Panc1 (cell line): ENCODE results near the gene TMPRSS5. TPM values are rescaled to one million over a fixed set of nuclear protein-coding genes. Genes with fewer than 3 reads are reported as not detected.

ENCODE experiments used
- ATAC-seq: fragments of 200-7000 bp; cut with Tn5 transposase; 2 replicates; pipeline ENCODE4 v1.9.1; 2020; ENCODE audit warnings: mild to moderate bottlenecking, moderate library complexity
- BruUV-seq: library from RNA; stranded (reverse); fragments of 400-500 nt; replicated peaks from 2 replicates; lab custom pipeline; 2021; lab: Mats Ljungman, UMichigan
- CTCF ChIA-PET: fragments of 300-600 bp; sonication (Branson Sonifier 250); formaldehyde crosslinking; loops from one replicate; lab custom pipeline; 2022; ENCODE audit warnings: antibody characterized with exemption; lab: Charles Lee
- POLR2A ChIA-PET: fragments of 300-600 bp; sonication (Branson Sonifier 250); formaldehyde crosslinking; loops from one replicate; lab custom pipeline; 2022; ENCODE audit warnings: antibody characterized with exemption; lab: Charles Lee
- DNase-seq: peaks from one replicate; pipeline ENCODE4 v3.0.0-alpha.2; 2010; ENCODE audit warnings: low read depth, low spot score
- H3K27ac ChIP-seq: 2 replicates; pipeline ENCODE4 v1.5.1; 2011; ENCODE audit warnings: mild to moderate bottlenecking, low read length, inconsistent platforms
- H3K27me3 ChIP-seq: fragments of 200-500 bp; sonication (Bioruptor generic); 2 replicates; pipeline ENCODE4 v1.6.0; 2014; ENCODE audit warnings: low read length, inconsistent platforms; ENCODE audit not compliant: control insufficient read depth, insufficient read depth
- H3K36me3 ChIP-seq: fragments of 200-500 bp; sonication (Bioruptor generic); 2 replicates; pipeline ENCODE4 v1.5.1; 2014; ENCODE audit warnings: inconsistent platforms, mild to moderate bottlenecking, low read length, moderate library complexity; ENCODE audit not compliant: control insufficient read depth, insufficient read depth
- H3K4me1 ChIP-seq: 2 replicates; pipeline ENCODE4 v1.5.1; 2011; ENCODE audit warnings: inconsistent platforms, mild to moderate bottlenecking, low read length, moderate library complexity; ENCODE audit not compliant: control insufficient read depth, insufficient read depth
- H3K4me3 ChIP-seq, 2 experiments: 2 replicates each; pipeline ENCODE4 v1.5.1; 2011 to 2012; ENCODE audit warnings: low read depth in 2 of 2, low read length in 2 of 2, mild to moderate bottlenecking in 2 of 2, inconsistent platforms in 1 of 2, moderate library complexity in 1 of 2
- H3K9me3 ChIP-seq: fragments of 200-500 bp; sonication (Bioruptor generic); 2 replicates; pipeline ENCODE4 v1.5.1; 2014; ENCODE audit warnings: low read depth, mild to moderate bottlenecking, inconsistent platforms, low read length, moderate library complexity; ENCODE audit not compliant: control insufficient read depth, insufficient read depth
- POLR2AphosphoS5 ChIP-seq: IDR thresholded peaks from 2 replicates; pipeline ENCODE4 v1.6.1; 2012; ENCODE audit warnings: mild to moderate bottlenecking, low read depth, low read length, moderate library complexity
- TCF7L2 ChIP-seq: IDR thresholded peaks from 2 replicates; pipeline ENCODE4 v1.6.1; 2011; ENCODE audit warnings: mild to moderate bottlenecking, low read depth, low read length, inconsistent platforms
- in situ Hi-C: cut with HindIII; loops from 2 replicates; pipeline ENCODE4 v1.10.0; 2016; ENCODE audit warnings: low sequenced_read_pairs, low pct_unique_long_range_greater_than_20kb
- intact Hi-C: fragments of 100-400 bp; cut with micrococcal nuclease; formaldehyde crosslinking; loops from one replicate; pipeline ENCODE4 v1.10.0; 2022; ENCODE audit not compliant: unreplicated experiment
- total RNA-seq: library from RNA; stranded (reverse); gene quantifications from one replicate; pipeline ENCODE4 v1.2.1, GENCODE V29; 2021; ENCODE audit not compliant: unreplicated experiment
- TF ChIP-seq, protein P1 (sequence below): fragments of 450-650 bp; IDR thresholded peaks from 2 replicates; pipeline ENCODE4 v1.5.1; 2017; ENCODE audit warnings: mild to moderate bottlenecking

TMPRSS5 gene
- total RNA-seq, 1 experiment from 2014 or later: 0.85 TPM

DNA sequence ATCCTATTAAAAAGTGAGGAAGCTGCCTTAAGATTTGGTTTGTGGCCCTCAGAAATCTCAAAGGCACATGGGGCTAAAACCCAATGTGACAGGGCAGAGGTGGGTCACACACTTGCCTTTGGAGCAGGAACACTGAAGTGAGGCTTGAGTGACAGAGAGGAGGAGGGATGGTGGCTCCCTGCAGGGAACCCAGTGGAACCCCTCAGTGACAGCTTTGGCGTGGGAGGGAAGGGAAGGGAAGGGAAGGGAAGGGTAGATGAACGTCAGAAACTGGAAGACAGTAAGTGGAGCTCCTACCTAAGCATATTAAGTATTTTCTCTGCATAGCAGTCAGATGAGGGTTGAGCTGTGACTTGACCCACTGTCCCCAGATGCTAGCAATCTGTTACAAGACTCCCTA, 68.5 kb downstream of the TMPRSS5 start:
- Histone ChIP-seq H3K4me3 (no peak overlapping the region), H3K27me3 (no peaks in the 10 kb centered on the region), H3K36me3 (no peaks in the 10 kb centered on the region), H3K9me3 (no peaks in the 10 kb centered on the region), H3K4me1 (no peaks in the 10 kb centered on the region), H3K27ac (no peak overlapping the region)
- ATAC-seq (no peak), DNase-seq (no peak)
- POLR2A ChIA-PET: no interaction called here
- CTCF ChIA-PET: no interaction called here
- TF ChIP-seq, protein P1, sequence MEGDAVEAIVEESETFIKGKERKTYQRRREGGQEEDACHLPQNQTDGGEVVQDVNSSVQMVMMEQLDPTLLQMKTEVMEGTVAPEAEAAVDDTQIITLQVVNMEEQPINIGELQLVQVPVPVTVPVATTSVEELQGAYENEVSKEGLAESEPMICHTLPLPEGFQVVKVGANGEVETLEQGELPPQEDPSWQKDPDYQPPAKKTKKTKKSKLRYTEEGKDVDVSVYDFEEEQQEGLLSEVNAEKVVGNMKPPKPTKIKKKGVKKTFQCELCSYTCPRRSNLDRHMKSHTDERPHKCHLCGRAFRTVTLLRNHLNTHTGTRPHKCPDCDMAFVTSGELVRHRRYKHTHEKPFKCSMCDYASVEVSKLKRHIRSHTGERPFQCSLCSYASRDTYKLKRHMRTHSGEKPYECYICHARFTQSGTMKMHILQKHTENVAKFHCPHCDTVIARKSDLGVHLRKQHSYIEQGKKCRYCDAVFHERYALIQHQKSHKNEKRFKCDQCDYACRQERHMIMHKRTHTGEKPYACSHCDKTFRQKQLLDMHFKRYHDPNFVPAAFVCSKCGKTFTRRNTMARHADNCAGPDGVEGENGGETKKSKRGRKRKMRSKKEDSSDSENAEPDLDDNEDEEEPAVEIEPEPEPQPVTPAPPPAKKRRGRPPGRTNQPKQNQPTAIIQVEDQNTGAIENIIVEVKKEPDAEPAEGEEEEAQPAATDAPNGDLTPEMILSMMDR: no peak
- TF ChIP-seq TCF7L2 (no peak), POLR2AphosphoS5 (no peak)
- intact Hi-C loops: no loop called here
- in situ Hi-C loops: no loop called here
- no TSS peak for BruUV-seq

Other genes with a start within 250 kb of the TMPRSS5 start
- gene DRD2, start 230.9 kb downstream of the TMPRSS5 start, total RNA-seq: 5.3 TPM
- gene ZW10, start 67.4 kb upstream of the TMPRSS5 start, total RNA-seq: 31.5 TPM
- not detected for gene CLDN25, start 73.5 kb upstream of the TMPRSS5 start, total RNA-seq
- gene USP28, start 169.3 kb upstream of the TMPRSS5 start, total RNA-seq: 52.3 TPM
- not detected for gene HTR3B, start 198.5 kb upstream of the TMPRSS5 start, total RNA-seq